ENCODE data around the gene ARL5A. TPM values are rescaled to one million over a fixed set of nuclear protein-coding genes. Genes with fewer than 3 reads are reported as not detected.
"Not testable (repeated sequence)": the region's sequence is repeated elsewhere in the genome, so short reads cannot be mapped to it uniquely, and the experiment has no call there.

ARL5A gene
- total RNA-seq, 1 donor from 2014 or later = 103 TPM

- no peak for DNase-seq (ENCODE audit: low read depth in 2 of 2)
These were observed 32.5 kb downstream of the ARL5A start for GRCh38 chr2:151795646-151796240.

- DNase-seq (ENCODE audit: low read depth in 2 of 2) = not testable (repeated sequence)
These were observed 33.8 kb downstream of the ARL5A start for GRCh38 chr2:151794422-151794821.

- DNase-seq (ENCODE audit: low read depth in 2 of 2) = no peak
These were observed 35.1 kb downstream of the ARL5A start for GRCh38 chr2:151793123-151793522.

GRCh38 chr2:151792589-151792988 is 35.6 kb downstream of the ARL5A start:
- DNase-seq (ENCODE audit: low read depth in 2 of 2) = no peak

- no peak for DNase-seq (ENCODE audit: low read depth in 2 of 2)
These were observed 36.7 kb downstream of the ARL5A start for GRCh38 chr2:151791545-151791944.

- no peak for DNase-seq (ENCODE audit: low read depth in 2 of 2)
These were observed 37.5 kb downstream of the ARL5A start for GRCh38 chr2:151790689-151791088.

GRCh38 chr2:151789055-151789834 is 39.0 kb downstream of the ARL5A start:
- no peak for DNase-seq (ENCODE audit: low read depth in 2 of 2)

GRCh38 chr2:151786483-151786882 is 41.7 kb downstream of the ARL5A start:
- no peak for DNase-seq (ENCODE audit: low read depth in 2 of 2)

- no peak for DNase-seq (ENCODE audit: low read depth in 2 of 2)
These were observed 42.1 kb downstream of the ARL5A start for GRCh38 chr2:151786077-151786476.

- no peak for DNase-seq (ENCODE audit: low read depth in 2 of 2)
These were observed 45.1 kb downstream of the ARL5A start for GRCh38 chr2:151783133-151783520.

GRCh38 chr2:151782378-151783132 is 45.7 kb downstream of the ARL5A start:
- no peak for DNase-seq (ENCODE audit: low read depth in 2 of 2)

- DNase-seq (ENCODE audit: low read depth in 2 of 2) = no peak
These were observed 46.6 kb downstream of the ARL5A start for GRCh38 chr2:151781642-151782041.

- no peak for DNase-seq (ENCODE audit: low read depth in 2 of 2)
These were observed 47.3 kb downstream of the ARL5A start for GRCh38 chr2:151780938-151781337.

- DNase-seq (ENCODE audit: low read depth in 2 of 2) = no peak
These were observed 50.3 kb downstream of the ARL5A start for GRCh38 chr2:151777935-151778334.

GRCh38 chr2:151777487-151777886 is 50.7 kb downstream of the ARL5A start:
- peak in 1 of 2 donors; percentile 15 for DNase-seq (ENCODE audit: low read depth in 2 of 2)

GRCh38 chr2:151776367-151776766 is 51.9 kb downstream of the ARL5A start:
- DNase-seq (ENCODE audit: low read depth in 2 of 2) = no peak

GRCh38 chr2:151775057-151775740 is 53.0 kb downstream of the ARL5A start:
- no peak for DNase-seq (ENCODE audit: low read depth in 2 of 2)

GRCh38 chr2:151774506-151774905 is 53.7 kb downstream of the ARL5A start:
- peak in 1 of 2 donors; percentile 67 for DNase-seq (ENCODE audit: low read depth in 2 of 2)

GRCh38 chr2:151771599-151772358 is 56.4 kb downstream of the ARL5A start:
- DNase-seq (ENCODE audit: low read depth in 2 of 2) = no peak

- DNase-seq (ENCODE audit: low read depth in 2 of 2) = no peak
These were observed 57.2 kb downstream of the ARL5A start for GRCh38 chr2:151770995-151771394.

GRCh38 chr2:151769606-151770005 is 58.6 kb downstream of the ARL5A start:
- DNase-seq (ENCODE audit: low read depth in 2 of 2) = no peak

Data from lung microvascular endothelial cell (primary cell).